H54 (cell line): ENCODE results near the gene IKZF2.

ENCODE experiments used
- DNase-seq: peaks from one replicate; pipeline ENCODE4 v3.0.0; 2011; ENCODE audit warnings: low spot score, mixed read lengths; ENCODE audit not compliant: insufficient read length
- FAIRE-seq: peaks from 3 replicates; lab custom pipeline; 2011; peaks lifted over from hg19 to GRCh38; lab: Jason Lieb, UNC
- POLR2A ChIP-seq: IDR thresholded peaks from 2 replicates; pipeline ENCODE4 v1.6.1; 2011; ENCODE audit warnings: low read depth, mild to moderate bottlenecking, low read length

Gene IKZF2

GRCh38 chr2:212973347-212973746 is 178.1 kb downstream of the IKZF2 start:
- FAIRE-seq, result no peak
- no peak for TF ChIP-seq POLR2A
- DNase-seq, result no peak

- TF ChIP-seq POLR2A, result no peak
- no peak for FAIRE-seq
- no peak for DNase-seq
Measured at GRCh38 chr2:212970132-212970531, 181.3 kb downstream of the IKZF2 start.

- DNase-seq, result no peak
Measured at GRCh38 chr2:212968284-212969081, 182.9 kb downstream of the IKZF2 start.

DNA sequence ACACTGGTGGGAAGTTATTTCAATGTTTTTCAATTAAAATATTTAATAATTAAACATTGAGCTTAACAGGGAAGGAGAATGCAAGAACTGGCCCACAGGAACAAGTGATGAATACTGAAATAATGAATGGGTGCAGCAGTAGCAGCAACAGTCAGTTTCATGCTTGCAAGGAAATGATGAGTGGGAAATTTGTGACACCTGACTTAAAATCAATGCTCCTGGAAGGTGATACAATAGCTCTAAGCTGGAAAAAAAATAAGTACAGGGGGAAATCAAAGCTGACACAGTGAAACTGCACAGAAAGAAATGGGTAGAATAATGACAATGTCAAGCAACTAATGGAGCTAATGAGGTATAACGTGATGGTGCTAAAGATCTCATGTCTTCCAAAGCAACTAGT is 184.5 kb downstream of the IKZF2 start:
- FAIRE-seq (no peak), DNase-seq (no peak)
- TF ChIP-seq POLR2A, result no peak

More at GRCh38 chr2:212968284-212969081, 182.9 kb downstream of the IKZF2 start:
- TF ChIP-seq POLR2A, result no peak
- FAIRE-seq, result no peak

- no peak for TF ChIP-seq POLR2A
- FAIRE-seq (no peak), DNase-seq (no peak)
Measured at GRCh38 chr2:212962691-212963090, 188.7 kb downstream of the IKZF2 start.

DNA sequence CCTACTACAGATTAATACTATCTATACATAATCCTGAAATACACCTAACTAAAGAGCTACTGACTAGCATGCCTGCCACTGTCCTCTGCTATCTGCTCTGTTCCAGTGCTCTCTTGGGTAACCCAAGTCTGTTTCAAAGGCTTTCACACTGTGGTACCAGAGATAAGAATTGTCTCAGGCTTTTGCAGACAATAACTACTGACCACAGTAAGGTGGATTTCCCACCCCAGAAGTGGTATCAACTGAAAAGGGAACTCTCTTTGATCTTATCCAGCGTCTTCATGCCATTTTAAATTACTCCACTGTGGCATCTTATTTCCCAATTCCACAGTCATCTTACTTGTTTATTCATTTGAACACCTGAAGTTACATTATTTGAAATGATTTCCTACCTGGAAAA is 190.2 kb downstream of the IKZF2 start:
- FAIRE-seq (no peak), DNase-seq (no peak)
- TF ChIP-seq POLR2A, result no peak

DNA sequence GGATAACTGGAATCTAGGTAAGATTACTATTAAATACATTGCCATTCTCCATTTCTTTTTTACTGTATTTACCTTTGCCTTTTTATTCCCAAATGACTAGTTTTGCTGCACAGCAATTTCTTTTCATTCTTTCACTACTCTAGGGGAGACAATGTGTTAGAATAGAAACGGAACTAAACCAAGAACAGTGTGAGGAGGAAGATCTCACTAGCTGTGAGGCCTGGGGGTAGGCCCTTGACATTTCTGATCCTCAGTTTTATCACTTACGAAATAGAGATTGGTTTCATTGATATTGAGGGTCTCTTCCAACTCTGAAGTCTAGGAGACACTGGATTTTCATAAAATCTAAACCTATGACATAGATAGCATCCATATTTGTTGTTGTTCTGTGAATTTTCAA is 191.1 kb downstream of the IKZF2 start:
- DNase-seq (no peak), FAIRE-seq (no peak)
- no peak for TF ChIP-seq POLR2A

DNA sequence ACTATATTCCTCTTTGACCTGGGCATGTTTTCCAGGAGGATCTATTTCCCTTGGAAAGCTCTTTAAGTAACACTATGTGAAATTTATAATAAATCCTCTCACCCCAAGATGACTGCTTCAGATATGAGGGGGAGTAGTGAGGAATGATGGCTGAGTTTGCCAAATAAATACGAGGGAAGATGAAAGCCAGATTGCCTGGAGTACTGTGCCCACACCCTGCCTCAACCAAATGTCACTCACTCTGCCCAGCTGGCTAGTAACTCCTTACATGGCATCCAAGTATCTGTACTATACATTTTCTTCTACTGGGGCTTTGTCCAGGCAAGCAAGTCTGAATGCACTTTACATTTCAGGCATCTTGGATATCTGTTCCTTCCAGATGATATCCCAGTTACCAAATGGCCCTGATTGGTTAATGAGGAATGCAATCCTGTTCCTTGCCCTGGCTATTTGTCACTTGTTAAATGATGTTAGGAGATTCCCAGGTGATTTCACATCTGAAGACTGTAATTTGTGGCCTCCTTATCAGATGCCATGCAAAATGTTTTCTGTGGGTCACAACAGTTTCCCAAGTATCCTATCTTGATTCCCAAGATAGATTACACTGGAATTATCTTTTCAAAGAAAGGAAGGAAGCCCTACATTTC is 191.8 kb downstream of the IKZF2 start:
- TF ChIP-seq POLR2A, result no peak
- FAIRE-seq (no peak), DNase-seq (no peak)

DNA sequence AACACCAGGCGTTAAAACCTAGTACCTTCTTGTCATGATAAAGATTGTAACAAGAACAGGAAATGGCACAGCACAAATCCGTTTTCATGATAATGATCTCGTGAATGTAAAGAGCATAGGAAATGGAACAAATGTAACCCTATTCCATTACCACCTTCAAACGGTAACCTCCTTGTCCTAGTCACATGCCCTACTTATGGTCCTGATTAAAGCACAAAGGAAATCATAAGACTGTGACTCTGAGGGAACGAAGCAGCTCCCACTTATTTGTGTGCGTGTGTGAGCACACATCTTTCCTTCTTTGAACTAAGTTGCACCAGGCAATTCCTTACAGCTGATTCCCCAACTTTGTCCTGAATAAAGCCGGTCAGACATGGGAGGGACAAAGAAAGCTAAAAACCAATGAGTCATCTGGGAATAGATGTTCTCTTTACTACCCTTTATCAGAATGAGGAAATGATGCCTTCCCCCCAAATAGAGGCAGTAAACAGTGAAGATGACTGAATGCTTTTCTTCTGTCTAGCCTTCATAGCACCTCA is 192.6 kb downstream of the IKZF2 start:
- FAIRE-seq, result no peak
- DNase-seq, result no peak
- TF ChIP-seq POLR2A, result no peak

DNA sequence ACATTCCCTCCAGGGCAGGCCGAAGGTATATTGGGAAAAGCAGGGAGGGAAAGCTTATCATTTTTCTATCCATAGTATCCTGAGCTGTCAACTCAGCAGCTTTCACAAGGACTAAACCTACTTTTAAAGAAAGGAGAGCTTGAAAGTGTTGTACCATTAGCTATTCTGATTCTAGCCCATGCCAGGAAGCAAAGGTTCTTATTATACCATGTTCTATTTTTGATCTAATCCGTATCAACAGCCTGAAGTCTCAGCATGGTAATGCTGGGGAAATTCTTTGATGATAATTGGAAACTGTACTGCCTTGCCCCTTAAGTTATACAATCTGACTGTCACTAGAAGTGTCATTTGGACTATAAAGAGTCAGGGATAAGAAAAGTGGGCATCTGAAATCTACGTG is 193.3 kb downstream of the IKZF2 start:
- FAIRE-seq (no peak), DNase-seq (no peak)
- TF ChIP-seq POLR2A, result no peak

DNA sequence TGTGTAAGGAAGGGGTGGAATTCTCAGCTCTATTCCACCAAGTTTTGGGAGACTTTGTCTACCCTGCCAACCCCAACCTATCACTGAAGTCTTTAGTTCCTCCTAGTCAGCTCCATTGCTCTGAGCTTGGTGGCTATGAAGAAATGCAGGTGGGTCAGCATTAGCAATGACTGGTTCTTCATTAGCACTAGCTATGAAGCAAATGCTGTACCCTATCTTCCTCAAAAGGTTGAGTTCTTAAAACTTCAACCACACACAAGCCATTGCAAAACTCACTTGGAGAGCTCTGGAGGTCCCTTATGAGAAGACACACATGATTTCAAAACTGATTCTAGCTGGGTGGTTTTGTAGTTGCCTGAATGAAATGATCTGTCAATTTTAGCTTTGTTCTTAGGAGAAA is 193.8 kb downstream of the IKZF2 start:
- no peak for DNase-seq
- no peak for TF ChIP-seq POLR2A
- no peak for FAIRE-seq

DNA sequence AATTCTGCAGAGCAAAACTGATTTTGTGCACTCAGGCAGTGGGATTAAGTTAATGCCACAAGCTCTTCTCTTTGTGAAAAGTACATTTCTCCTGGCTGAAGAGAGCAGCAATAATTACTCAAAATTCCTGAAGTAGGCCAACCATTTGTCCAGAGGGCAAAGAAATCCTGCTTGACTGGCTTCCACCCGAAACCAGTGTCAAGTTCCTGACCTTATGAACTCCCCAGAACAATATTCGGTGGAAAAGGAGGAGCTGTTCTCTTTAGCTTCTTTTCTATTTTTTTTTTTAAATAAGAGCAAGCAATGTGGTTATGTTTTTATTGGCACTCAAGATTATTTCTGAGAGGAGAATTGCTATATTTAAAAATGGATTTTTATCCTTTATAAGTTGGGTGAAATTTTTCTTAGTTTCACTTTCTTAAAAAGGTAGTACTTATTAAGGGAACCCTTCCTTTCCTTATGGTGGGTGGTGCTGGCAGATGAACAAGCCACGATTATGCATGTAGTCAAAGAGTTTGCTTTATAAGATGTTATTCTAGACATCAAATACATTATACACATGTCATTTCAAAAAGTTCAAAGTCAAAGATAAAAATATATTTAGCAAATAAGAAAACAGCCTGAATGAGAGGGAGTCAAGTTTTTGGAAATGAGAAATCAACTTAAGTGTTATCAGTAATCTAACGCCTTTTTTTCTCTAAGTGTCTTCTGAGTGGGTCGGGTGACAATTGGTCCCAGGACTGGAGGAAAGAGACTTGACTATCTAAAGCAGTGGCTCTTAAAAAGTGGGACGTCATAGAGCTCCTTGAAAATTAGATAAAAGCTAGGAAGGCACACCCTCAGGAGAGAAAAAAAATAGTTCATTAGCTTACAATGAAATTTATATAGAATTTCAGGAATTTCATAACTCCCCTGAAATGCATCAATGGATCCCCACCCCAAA is 194.5 kb downstream of the IKZF2 start:
- DNase-seq (no peak), FAIRE-seq (no peak)
- no peak for TF ChIP-seq POLR2A

GRCh38 chr2:212953170-212953920 is 198.1 kb downstream of the IKZF2 start:
- DNase-seq, result no peak
- FAIRE-seq, result no peak
- no peak for TF ChIP-seq POLR2A
